HG02642 (cell line): Measurements from ENCODE around the gene VPS16.
"Not testable (repeated sequence)": the region's sequence is repeated elsewhere in the genome, so short reads cannot be mapped to it uniquely, and the experiment has no call there.

Source experiments
- ATAC-seq: cut with Tn5 transposase; IDR thresholded peaks from one replicate; pipeline ENCODE4 v1.9.1; 2021; ENCODE audit warnings: mild to moderate bottlenecking; ENCODE audit not compliant: unreplicated experiment, poor library complexity

Gene VPS16

GRCh38 chr20:2892376-2892775 is 51.8 kb downstream of the VPS16 start:
- ATAC-seq: no peak

- ATAC-seq: no peak
Observed at GRCh38 chr20:2894221-2894620, 53.7 kb downstream of the VPS16 start.

GRCh38 chr20:2895154-2895553 is 54.6 kb downstream of the VPS16 start:
- ATAC-seq: not testable (repeated sequence)

- ATAC-seq: no peak
Observed at GRCh38 chr20:2899243-2899642, 58.7 kb downstream of the VPS16 start.

GRCh38 chr20:2900845-2901592 is 60.5 kb downstream of the VPS16 start:
- ATAC-seq: no peak

GRCh38 chr20:2902291-2902690 is 61.7 kb downstream of the VPS16 start:
- ATAC-seq: no peak

- no peak for ATAC-seq
Observed at GRCh38 chr20:2902818-2903217, 62.3 kb downstream of the VPS16 start.

GRCh38 chr20:2903686-2904085 is 63.1 kb downstream of the VPS16 start:
- no peak for ATAC-seq

- no peak for ATAC-seq
Observed at GRCh38 chr20:2907519-2907918, 67.0 kb downstream of the VPS16 start.

GRCh38 chr20:2909953-2910352 is 69.4 kb downstream of the VPS16 start:
- ATAC-seq: no peak

- ATAC-seq: no peak
Observed at GRCh38 chr20:2911200-2911599, 70.7 kb downstream of the VPS16 start.

GRCh38 chr20:2914160-2914559 is 73.6 kb downstream of the VPS16 start:
- no peak for ATAC-seq
